Suprapubic skin (tissue), 4 donors: Measurements from ENCODE around the gene MAGI1. TPM values are rescaled to one million over a fixed set of nuclear protein-coding genes. Genes with fewer than 3 reads are reported as not detected.

Experiments used
- DNase-seq, 2 donors: peaks; one replicate each; pipeline ENCODE4 v3.0.0-alpha.2; 2019; ENCODE audit warnings: low spot score in 2 of 2
- H3K27ac ChIP-seq: fragments of 200-600 bp; sonication (generic); one replicate; pipeline ENCODE4 v1.5.1; 2019
- H3K27me3 ChIP-seq: fragments of 200-600 bp; sonication (generic); one replicate; pipeline ENCODE4 v1.5.1; 2019
- H3K36me3 ChIP-seq: fragments of 200-600 bp; sonication (generic); one replicate; pipeline ENCODE4 v1.5.1; 2019
- H3K4me1 ChIP-seq: fragments of 200-600 bp; sonication (generic); one replicate; pipeline ENCODE4 v1.5.1; 2019
- H3K4me3 ChIP-seq: fragments of 200-600 bp; sonication (generic); one replicate; pipeline ENCODE4 v1.5.1; 2019; ENCODE audit warnings: mild to moderate bottlenecking
- H3K9me3 ChIP-seq: fragments of 200-600 bp; sonication (generic); one replicate; pipeline ENCODE4 v1.5.1; 2019
- EP300 ChIP-seq: sonication (generic); formaldehyde crosslinking; IDR thresholded peaks from one replicate; pipeline ENCODE4 v1.6.1; 2017; ENCODE audit warnings: antibody characterized with exemption
- POLR2A ChIP-seq, 2 donors: fragments of 450-650 bp; IDR thresholded peaks; one replicate each; pipeline ENCODE4 v1.6.1; 2017; ENCODE audit warnings: antibody characterized with exemption in 2 of 2, mild to moderate bottlenecking in 2 of 2, moderate library complexity in 2 of 2
- POLR2AphosphoS5 ChIP-seq, 3 donors: sonication (generic); formaldehyde crosslinking; IDR thresholded peaks; one replicate each; pipeline ENCODE4 v1.6.1; 2017; ENCODE audit warnings: antibody characterized with exemption in 3 of 3
- WGBS: methylation state at CpG from one replicate; pipeline ENCODE4 v1.1.5; 2018; 5-methylcytosine and 5-hydroxymethylcytosine counted together
- total RNA-seq, 4 donors: library from RNA; depleted of rRNA; stranded (reverse); fragments of >200 nt; gene quantifications; one replicate each; pipeline ENCODE4 v1.1.0, GENCODE V29; 2016
- TF ChIP-seq, protein P1 (sequence below), 2 donors: fragments of 200-600 bp in 1 of 2; fragments of 450-650 bp in 1 of 2; sonication (generic) in 1 of 2; IDR thresholded peaks; one replicate each; pipeline ENCODE4 v1.5.1; 2016 to 2019; ENCODE audit warnings: antibody characterized with exemption in 2 of 2, mild to moderate bottlenecking in 1 of 2, moderate library complexity in 1 of 2

MAGI1 gene
- total RNA-seq, 4 donors from 2014 or later, result 37.9 to 71.5 (median 48.6) TPM

DNA sequence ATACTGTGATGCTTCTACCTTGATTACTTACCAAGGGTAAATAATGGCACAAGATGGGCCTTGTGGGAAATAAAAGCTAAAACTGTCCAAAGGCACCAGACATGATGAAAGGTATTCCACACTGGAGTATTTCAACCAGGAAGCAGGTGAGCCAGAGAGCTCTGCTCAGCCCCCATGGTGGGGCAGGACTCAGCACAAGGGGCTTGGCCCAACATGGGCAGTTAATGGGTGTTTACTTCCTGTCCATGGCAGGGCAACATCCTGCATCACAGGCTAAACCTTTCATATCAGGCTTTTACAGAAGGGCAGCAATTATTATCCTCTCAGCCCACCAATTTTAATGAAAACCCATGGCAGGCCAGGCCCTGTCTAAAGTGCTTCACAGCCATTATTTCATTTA is 38.2 kb downstream of the MAGI1 start:
- Histone ChIP-seq H3K36me3 (no peaks in the 10 kb centered on the region), H3K9me3 (no peaks in the 10 kb centered on the region), H3K4me1 (peaks cover 14% of the 10 kb centered on the region)

DNA sequence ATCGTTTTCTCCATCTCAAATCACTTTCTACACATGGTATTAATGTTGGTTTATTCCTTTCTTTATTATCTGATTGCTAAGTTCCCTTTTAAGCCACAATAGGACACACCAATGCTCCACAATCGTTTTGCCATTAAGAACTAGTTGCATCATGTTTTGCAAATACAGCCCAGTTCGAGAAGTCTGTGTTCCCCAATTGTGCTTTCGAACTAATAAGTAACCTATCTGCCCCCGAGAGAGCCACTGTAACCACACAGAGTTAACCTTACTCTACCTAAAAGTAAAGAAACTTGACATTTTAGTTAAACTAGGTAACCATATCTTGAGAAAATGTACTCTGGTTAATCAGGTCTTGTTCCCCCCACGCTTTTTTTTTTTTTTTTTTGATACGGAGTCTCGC is 39.1 kb downstream of the MAGI1 start:
- 84% methylated on average over 8 of the region's 8 CpGs for WGBS
- DNase-seq, result no peak
- H3K9me3 ChIP-seq, result no peaks in the 10 kb centered on the region
- H3K27ac ChIP-seq, result no peak overlapping the region
- H3K4me3 ChIP-seq, result no peak overlapping the region
- H3K4me1 ChIP-seq, result peaks cover 23% of the 10 kb centered on the region
- TF ChIP-seq, protein P1, sequence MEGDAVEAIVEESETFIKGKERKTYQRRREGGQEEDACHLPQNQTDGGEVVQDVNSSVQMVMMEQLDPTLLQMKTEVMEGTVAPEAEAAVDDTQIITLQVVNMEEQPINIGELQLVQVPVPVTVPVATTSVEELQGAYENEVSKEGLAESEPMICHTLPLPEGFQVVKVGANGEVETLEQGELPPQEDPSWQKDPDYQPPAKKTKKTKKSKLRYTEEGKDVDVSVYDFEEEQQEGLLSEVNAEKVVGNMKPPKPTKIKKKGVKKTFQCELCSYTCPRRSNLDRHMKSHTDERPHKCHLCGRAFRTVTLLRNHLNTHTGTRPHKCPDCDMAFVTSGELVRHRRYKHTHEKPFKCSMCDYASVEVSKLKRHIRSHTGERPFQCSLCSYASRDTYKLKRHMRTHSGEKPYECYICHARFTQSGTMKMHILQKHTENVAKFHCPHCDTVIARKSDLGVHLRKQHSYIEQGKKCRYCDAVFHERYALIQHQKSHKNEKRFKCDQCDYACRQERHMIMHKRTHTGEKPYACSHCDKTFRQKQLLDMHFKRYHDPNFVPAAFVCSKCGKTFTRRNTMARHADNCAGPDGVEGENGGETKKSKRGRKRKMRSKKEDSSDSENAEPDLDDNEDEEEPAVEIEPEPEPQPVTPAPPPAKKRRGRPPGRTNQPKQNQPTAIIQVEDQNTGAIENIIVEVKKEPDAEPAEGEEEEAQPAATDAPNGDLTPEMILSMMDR (IDR thresholded peaks at IDR 0.05), result no peak
- TF ChIP-seq EP300 (no peak), POLR2A (IDR thresholded peaks at IDR 0.05) (no peak), POLR2AphosphoS5 (IDR thresholded peaks at IDR 0.05) (no peak)
- H3K27me3 ChIP-seq, result no peaks in the 10 kb centered on the region
- no peaks in the 10 kb centered on the region for H3K36me3 ChIP-seq

More for the DNA sequence above, 38.2 kb downstream of the MAGI1 start:
- DNase-seq, result no peak
- TF ChIP-seq, protein P1 (IDR thresholded peaks at IDR 0.05), result no peak
- TF ChIP-seq EP300, result no peak
- no peak for TF ChIP-seq POLR2AphosphoS5 (IDR thresholded peaks at IDR 0.05)
- no peak for TF ChIP-seq POLR2A (IDR thresholded peaks at IDR 0.05)
- Histone ChIP-seq H3K4me3 (no peak overlapping the region), H3K27me3 (no peaks in the 10 kb centered on the region), H3K27ac (no peak overlapping the region)

DNA sequence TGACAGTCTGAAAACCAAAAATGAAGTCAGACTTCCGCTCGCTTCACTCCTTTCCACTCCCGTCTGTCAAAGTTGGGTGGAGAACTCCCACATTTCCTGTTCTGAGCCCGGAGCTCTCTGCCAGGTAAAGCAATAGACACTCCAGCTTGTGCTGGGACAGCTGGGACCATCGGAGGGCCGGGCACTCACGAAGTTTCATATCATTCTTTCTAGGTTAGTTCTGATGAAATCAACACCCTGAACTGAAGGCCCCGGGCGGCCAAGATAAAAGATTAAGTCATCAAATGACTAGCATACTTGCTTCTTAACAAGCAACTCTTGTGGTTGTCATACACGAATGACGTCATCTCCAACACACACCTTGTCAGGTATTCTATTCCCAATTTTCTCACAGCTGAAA is 42.1 kb downstream of the MAGI1 start:
- H3K4me3 ChIP-seq, result no peak overlapping the region
- 38% methylated on average over 11 of the region's 11 CpGs for WGBS
- no peaks in the 10 kb centered on the region for H3K27me3 ChIP-seq
- DNase-seq, result peak in 1 of 2 donors; percentile 67
- H3K9me3 ChIP-seq, result no peaks in the 10 kb centered on the region
- no peaks in the 10 kb centered on the region for H3K36me3 ChIP-seq
- no peak overlapping the region for H3K27ac ChIP-seq
- TF ChIP-seq POLR2A (IDR thresholded peaks at IDR 0.05), result no peak
- no peak for TF ChIP-seq EP300
- TF ChIP-seq, protein P1 (IDR thresholded peaks at IDR 0.05), result no peak
- TF ChIP-seq POLR2AphosphoS5 (IDR thresholded peaks at IDR 0.05), result no peak
- H3K4me1 ChIP-seq, result peaks cover 23% of the 10 kb centered on the region

DNA sequence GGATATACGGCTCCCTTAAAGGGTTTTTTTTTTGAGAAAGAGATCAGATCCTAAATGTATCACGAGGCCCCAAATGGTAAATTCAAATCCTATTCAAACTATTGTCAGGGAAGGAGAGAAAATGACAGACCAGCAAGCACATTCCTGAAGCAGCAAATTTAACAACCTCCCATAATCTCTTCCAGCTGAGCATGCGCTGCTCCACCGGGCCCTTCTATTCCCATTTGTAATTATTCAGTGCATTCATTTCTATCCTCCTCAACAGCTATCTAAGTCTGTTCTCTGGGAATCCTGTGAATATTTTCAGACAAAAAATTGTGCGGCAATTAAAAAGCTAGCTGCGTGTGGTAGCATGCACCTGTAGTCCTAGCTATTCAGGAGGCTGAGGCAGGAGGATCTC is 43.2 kb downstream of the MAGI1 start:
- TF ChIP-seq POLR2A (IDR thresholded peaks at IDR 0.05), result no peak
- TF ChIP-seq EP300, result no peak
- TF ChIP-seq, protein P1 (IDR thresholded peaks at IDR 0.05), result no peak
- no peak for TF ChIP-seq POLR2AphosphoS5 (IDR thresholded peaks at IDR 0.05)
- WGBS, result 70% methylated on average over 6 of the region's 6 CpGs
- no peaks in the 10 kb centered on the region for H3K36me3 ChIP-seq
- DNase-seq, result no peak
- H3K4me3 ChIP-seq, result no peak overlapping the region
- H3K27me3 ChIP-seq, result no peaks in the 10 kb centered on the region
- peaks cover 23% of the 10 kb centered on the region for H3K4me1 ChIP-seq
- H3K9me3 ChIP-seq, result no peaks in the 10 kb centered on the region
- no peak overlapping the region for H3K27ac ChIP-seq

DNA sequence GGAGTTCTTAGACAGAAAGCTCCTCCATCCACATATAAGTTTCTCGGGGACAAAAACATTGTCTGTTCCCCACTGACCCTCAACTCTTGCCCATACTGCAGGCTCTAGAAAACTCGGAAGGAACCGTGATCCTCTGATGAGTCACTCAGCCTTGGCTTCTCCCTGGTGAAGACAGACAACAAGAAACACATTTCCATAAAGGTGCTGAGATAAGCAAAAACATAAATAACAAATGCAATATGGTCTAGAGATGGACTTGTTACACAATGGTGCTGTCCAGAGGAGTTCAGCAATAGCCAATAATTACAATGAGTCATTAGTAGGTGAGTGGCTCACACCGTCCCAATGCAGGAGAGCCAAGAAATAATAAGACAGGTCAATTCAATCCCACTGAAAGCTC is 43.7 kb downstream of the MAGI1 start:
- no peaks in the 10 kb centered on the region for H3K36me3 ChIP-seq
- no peak overlapping the region for H3K27ac ChIP-seq
- H3K4me1 ChIP-seq, result peaks cover 23% of the 10 kb centered on the region
- TF ChIP-seq, protein P1 (IDR thresholded peaks at IDR 0.05), result no peak
- TF ChIP-seq POLR2A (IDR thresholded peaks at IDR 0.05) (no peak), POLR2AphosphoS5 (IDR thresholded peaks at IDR 0.05) (no peak), EP300 (no peak)
- WGBS, result 43% methylated on average over 4 of the region's 4 CpGs
- no peaks in the 10 kb centered on the region for H3K9me3 ChIP-seq
- no peak for DNase-seq
- H3K27me3 ChIP-seq, result no peaks in the 10 kb centered on the region
- no peak overlapping the region for H3K4me3 ChIP-seq
